Stomach (tissue), 9 donors: ENCODE results near the gene TCF12. TPM values are rescaled to one million over a fixed set of nuclear protein-coding genes. Genes with fewer than 3 reads are reported as not detected.

Source experiments
- DNase-seq, 2 donors: peaks; one replicate each; pipeline versions ENCODE4 v3.0.0 to v3.0.0-alpha.2; 2013 to 2019
- H3K27ac ChIP-seq, 5 donors: fragments of 200-600 bp in 4 of 5; sonication (generic) in 4 of 5; one replicate each; pipeline ENCODE4 v1.5.1; 2013 to 2019; ENCODE audit warnings: mild to moderate bottlenecking in 1 of 5, moderate library complexity in 1 of 5
- H3K27me3 ChIP-seq, 3 donors: fragments of 200-600 bp; sonication (generic); one replicate each; pipeline ENCODE4 v1.5.1; 2017 to 2019; ENCODE audit warnings: mixed run types in 1 of 3
- H3K36me3 ChIP-seq, 4 donors: fragments of 200-600 bp; sonication (generic); 1 replicate in 3 of 4; 2 replicates in 1 of 4; pipeline ENCODE4 v1.5.1; 2016 to 2019
- H3K4me1 ChIP-seq, 4 donors: fragments of 200-600 bp; sonication (generic); one replicate each; pipeline ENCODE4 v1.5.1; 2016 to 2019
- H3K4me3 ChIP-seq, 4 donors: fragments of 200-600 bp; sonication (generic) in 3 of 4; one replicate each; pipeline ENCODE4 v1.5.1; 2016 to 2019; ENCODE audit warnings: mild to moderate bottlenecking in 1 of 4
- H3K9me3 ChIP-seq, 4 donors: fragments of 200-600 bp; sonication (generic); one replicate each; pipeline ENCODE4 v1.5.1; 2016 to 2019
- EP300 ChIP-seq: sonication (generic); formaldehyde crosslinking; IDR thresholded peaks from one replicate; pipeline ENCODE4 v1.6.1; 2017; ENCODE audit warnings: antibody characterized with exemption
- POLR2A ChIP-seq, 4 donors: fragments of 450-650 bp; IDR thresholded peaks; one replicate each; pipeline ENCODE4 v1.6.1; 2016; ENCODE audit warnings: antibody characterized with exemption in 4 of 4, control low read depth in 2 of 4, mild to moderate bottlenecking in 1 of 4, moderate library complexity in 1 of 4
- POLR2AphosphoS5 ChIP-seq, 3 donors: sonication (generic); formaldehyde crosslinking; IDR thresholded peaks; one replicate each; pipeline ENCODE4 v1.6.1; 2016; ENCODE audit warnings: antibody characterized with exemption in 3 of 3
- WGBS, 5 donors: extraction: QIAGEN DNeasy Blood & Tissue Kit in 3 of 5; methylation state at CpG; one replicate each; pipeline versions ENCODE4 v1.1.5 to v1.1.7; 2013 to 2018; 5-methylcytosine and 5-hydroxymethylcytosine counted together
- intact Hi-C: fragments of 100-400 bp; cut with DNase I; formaldehyde crosslinking; loops from one replicate; pipeline ENCODE4 v1.15.1; 2023; ENCODE audit warnings: low total_unique reads
- polyA plus RNA-seq, 3 donors: library from polyadenylated mRNA; stranded (reverse); fragments of 200-250 nt; gene quantifications; one replicate each; pipeline ENCODE4 v1.2.3, GENCODE V29; 2013
- total RNA-seq, 5 donors: library from RNA; depleted of rRNA; stranded (reverse); fragments of >200 nt; gene quantifications; one replicate each; pipeline versions ENCODE4 v1.1.0 to v1.2.3, GENCODE V29; 2014 to 2016
- TF ChIP-seq, protein P1 (sequence below), 7 experiments: fragments of 450-650 bp in 4 of 7; fragments of 200-600 bp in 3 of 7; sonication (generic) in 3 of 7; IDR thresholded peaks; one replicate each; pipeline ENCODE4 v1.5.1; 2016 to 2019; ENCODE audit warnings: antibody characterized with exemption in 7 of 7, control low read depth in 2 of 7, mild to moderate bottlenecking in 1 of 7
- donor health status: healthy with polysubstance abuse.
- donor health status: Bipolar disorder and iron deficiency.
- donor health status: healthy.

TCF12 gene
- total and polyA plus RNA-seq, 8 donors, result 11.2 to 462 (median 130) TPM

DNA sequence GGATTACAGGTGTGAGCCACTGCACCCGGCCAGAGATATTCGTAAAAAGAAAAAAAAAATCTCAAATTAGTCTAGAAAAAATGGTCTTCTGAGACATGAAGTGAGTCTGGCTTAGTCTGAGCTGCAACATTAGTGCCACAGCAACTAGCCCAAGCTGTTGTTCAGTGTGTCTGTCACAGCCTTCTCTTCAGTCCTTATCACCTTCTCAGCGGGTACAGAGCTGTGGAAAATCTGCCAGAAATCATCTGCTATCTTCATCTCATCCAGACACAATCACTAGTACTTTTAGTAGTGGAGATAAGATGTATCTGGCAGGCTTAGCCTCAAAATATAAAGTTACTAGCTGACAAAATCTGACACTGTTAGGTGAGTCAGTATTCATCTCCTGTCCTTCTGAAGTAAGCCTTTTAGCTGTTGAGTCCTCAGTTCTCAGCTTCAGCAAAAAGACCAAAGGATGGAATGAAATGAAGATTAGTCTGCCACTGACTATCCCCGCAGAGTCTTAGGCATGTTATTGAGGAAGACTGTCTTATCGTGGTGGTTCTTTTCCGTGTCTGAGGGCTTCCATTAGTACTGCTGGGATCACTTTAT lies 337.4 kb downstream of the TCF12 start:
- intact Hi-C loops, result no loop called here
- no peak for DNase-seq
- Histone ChIP-seq H3K36me3 (peaks cover 19 to 40% (median 28%) of the 10 kb centered on the region in 4 donors), H3K27ac (no peak overlapping the region), H3K4me1 (peaks cover 0 to 22% (median 11%) of the 10 kb centered on the region in 4 donors), H3K9me3 (no peaks in the 10 kb centered on the region), H3K27me3 (no peaks in the 10 kb centered on the region), H3K4me3 (no peak overlapping the region)
- TF ChIP-seq POLR2A (IDR thresholded peaks at IDR 0.05) (no peak), EP300 (no peak), POLR2AphosphoS5 (IDR thresholded peaks at IDR 0.05) (no peak)
- TF ChIP-seq, protein P1, sequence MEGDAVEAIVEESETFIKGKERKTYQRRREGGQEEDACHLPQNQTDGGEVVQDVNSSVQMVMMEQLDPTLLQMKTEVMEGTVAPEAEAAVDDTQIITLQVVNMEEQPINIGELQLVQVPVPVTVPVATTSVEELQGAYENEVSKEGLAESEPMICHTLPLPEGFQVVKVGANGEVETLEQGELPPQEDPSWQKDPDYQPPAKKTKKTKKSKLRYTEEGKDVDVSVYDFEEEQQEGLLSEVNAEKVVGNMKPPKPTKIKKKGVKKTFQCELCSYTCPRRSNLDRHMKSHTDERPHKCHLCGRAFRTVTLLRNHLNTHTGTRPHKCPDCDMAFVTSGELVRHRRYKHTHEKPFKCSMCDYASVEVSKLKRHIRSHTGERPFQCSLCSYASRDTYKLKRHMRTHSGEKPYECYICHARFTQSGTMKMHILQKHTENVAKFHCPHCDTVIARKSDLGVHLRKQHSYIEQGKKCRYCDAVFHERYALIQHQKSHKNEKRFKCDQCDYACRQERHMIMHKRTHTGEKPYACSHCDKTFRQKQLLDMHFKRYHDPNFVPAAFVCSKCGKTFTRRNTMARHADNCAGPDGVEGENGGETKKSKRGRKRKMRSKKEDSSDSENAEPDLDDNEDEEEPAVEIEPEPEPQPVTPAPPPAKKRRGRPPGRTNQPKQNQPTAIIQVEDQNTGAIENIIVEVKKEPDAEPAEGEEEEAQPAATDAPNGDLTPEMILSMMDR (IDR thresholded peaks at IDR 0.05), result no peak
- 83 to 90% (median 88%) methylated on average over 6 of the region's 6 CpGs for WGBS, 5 donors

DNA sequence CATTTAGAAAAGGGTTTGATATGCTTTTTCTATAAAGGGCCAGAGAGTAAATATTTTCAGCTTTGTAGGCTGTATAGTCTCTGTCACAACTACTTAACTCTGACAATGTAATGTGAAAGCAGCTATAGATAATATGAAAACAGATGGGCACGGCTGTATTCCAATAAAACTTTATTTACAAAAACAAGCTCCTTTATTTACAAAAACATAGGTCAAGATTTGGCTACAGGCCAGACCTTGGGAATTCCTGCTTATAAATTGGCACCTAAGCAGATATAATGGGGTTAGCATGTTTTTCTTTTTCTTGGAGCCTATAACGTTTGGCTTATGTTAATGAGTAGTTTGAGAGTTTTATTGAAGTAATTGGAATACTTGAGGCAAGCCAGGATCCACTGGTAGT lies 338.5 kb downstream of the TCF12 start:
- WGBS, 5 donors, result 48 to 74% (median 66%) methylated on average over 2 of the region's 2 CpGs
- H3K4me3 ChIP-seq, result no peak overlapping the region
- H3K36me3 ChIP-seq, result peaks cover 19 to 35% (median 26%) of the 10 kb centered on the region in 4 donors
- TF ChIP-seq POLR2A (IDR thresholded peaks at IDR 0.05) (no peak), POLR2AphosphoS5 (IDR thresholded peaks at IDR 0.05) (no peak), EP300 (no peak)
- TF ChIP-seq, protein P1 (IDR thresholded peaks at IDR 0.05), result no peak
- no peak overlapping the region for H3K27ac ChIP-seq
- H3K4me1 ChIP-seq, result peaks cover 0 to 19% (median 10%) of the 10 kb centered on the region in 4 donors
- H3K9me3 ChIP-seq, result no peaks in the 10 kb centered on the region
- H3K27me3 ChIP-seq, result no peaks in the 10 kb centered on the region
- intact Hi-C loops, result no loop called here
- DNase-seq, result no peak

DNA sequence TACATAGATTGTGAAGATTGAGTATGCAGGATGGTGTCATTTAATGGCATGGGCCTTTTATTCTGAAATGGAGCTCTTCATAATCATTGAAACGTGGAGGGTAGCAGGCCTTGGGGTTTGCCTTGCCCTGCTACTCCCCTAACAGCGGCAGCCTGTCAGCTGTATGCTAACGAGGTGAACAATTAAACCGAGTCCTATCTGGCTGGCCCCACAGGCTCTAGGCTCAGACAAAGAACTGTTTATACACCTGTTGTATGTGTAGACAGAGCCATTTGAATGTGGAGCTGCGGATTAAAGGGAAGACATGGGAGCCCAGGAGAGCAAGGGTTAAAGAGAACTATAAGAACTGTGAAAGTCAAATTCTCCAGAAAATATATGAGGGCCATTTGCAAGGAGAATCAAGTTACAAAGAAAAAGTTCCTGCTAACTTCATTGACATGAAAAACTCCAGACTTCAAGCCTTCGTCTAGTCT lies 341.2 kb downstream of the TCF12 start:
- H3K27me3 ChIP-seq, result no peaks in the 10 kb centered on the region
- intact Hi-C loops, result no loop called here
- WGBS, 5 donors, result 35 to 62% (median 38%) methylated on average over 6 of the region's 6 CpGs
- peaks cover 0 to 8% (median 7%) of the 10 kb centered on the region in 4 donors for H3K4me1 ChIP-seq
- no peak overlapping the region for H3K27ac ChIP-seq
- peak in 1 of 2 donors; percentile 67 for DNase-seq
- no peak overlapping the region for H3K4me3 ChIP-seq
- TF ChIP-seq EP300 (no peak), POLR2A (IDR thresholded peaks at IDR 0.05) (no peak), POLR2AphosphoS5 (IDR thresholded peaks at IDR 0.05) (no peak)
- TF ChIP-seq, protein P1 (IDR thresholded peaks at IDR 0.05), result no peak
- H3K36me3 ChIP-seq, result peaks cover 7 to 43% (median 35%) of the 10 kb centered on the region in 4 donors
- H3K9me3 ChIP-seq, result no peaks in the 10 kb centered on the region

DNA sequence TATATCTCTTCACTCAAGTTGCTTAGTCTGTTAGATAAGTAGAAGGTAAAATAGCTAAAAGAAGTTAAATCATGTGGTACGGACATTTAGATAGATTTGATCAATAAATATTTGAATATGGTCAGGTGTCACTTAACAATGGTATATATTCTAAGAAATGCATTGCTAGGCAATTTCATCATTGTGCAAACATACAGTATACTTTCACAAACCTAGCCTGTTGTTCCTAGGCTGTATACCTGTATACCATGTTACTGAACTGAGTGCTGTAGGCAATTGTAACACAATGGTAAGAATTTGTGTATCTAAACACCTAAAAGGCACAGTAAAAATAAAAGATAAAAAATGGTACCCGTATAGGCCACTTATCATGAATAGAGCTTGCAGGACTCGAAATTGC lies 345.1 kb downstream of the TCF12 start:
- no peak for TF ChIP-seq EP300
- TF ChIP-seq, protein P1 (IDR thresholded peaks at IDR 0.05), result no peak
- no peak for TF ChIP-seq POLR2AphosphoS5 (IDR thresholded peaks at IDR 0.05)
- TF ChIP-seq POLR2A (IDR thresholded peaks at IDR 0.05), result no peak
- WGBS, 5 donors, result 48 to 66% (median 64%) methylated on average over 3 of the region's 3 CpGs
- H3K4me3 ChIP-seq, result no peak overlapping the region
- intact Hi-C loops, result no loop called here
- no peak for DNase-seq
- no peaks in the 10 kb centered on the region for H3K27me3 ChIP-seq
- H3K27ac ChIP-seq, result no peak overlapping the region
- H3K9me3 ChIP-seq, result no peaks in the 10 kb centered on the region
- peaks cover 0 to 8% (median 7%) of the 10 kb centered on the region in 4 donors for H3K4me1 ChIP-seq
- H3K36me3 ChIP-seq, result peaks cover 0 to 55% (median 49%) of the 10 kb centered on the region in 4 donors
